Mucosa of descending colon (tissue), 3 donors: Measurements from ENCODE around the gene KCNIP1. TPM values are rescaled to one million over a fixed set of nuclear protein-coding genes. Genes with fewer than 3 reads are reported as not detected.

ENCODE experiments used
- ATAC-seq: fragments of 200-7000 bp; cut with Tn5 transposase; one replicate; pipeline ENCODE4 v1.9.1; 2020; ENCODE audit warnings: mild to moderate bottlenecking, moderate library complexity
- DNase-seq, 3 donors: peaks; one replicate each; pipeline ENCODE4 v3.0.0-alpha.2; 2020
- H3K36me3 ChIP-seq: fragments of 200-600 bp; one replicate; pipeline ENCODE4 v1.8.0; 2021; ENCODE audit warnings: low read depth, mild to moderate bottlenecking
- H3K4me1 ChIP-seq: fragments of 200-600 bp; one replicate; pipeline ENCODE4 v1.8.0; 2021; ENCODE audit warnings: low read depth, mild to moderate bottlenecking
- H3K4me3 ChIP-seq: fragments of 200-600 bp; one replicate; pipeline ENCODE4 v1.8.0; 2021; ENCODE audit warnings: mild to moderate bottlenecking
- H3K9me3 ChIP-seq: fragments of 200-600 bp; one replicate; pipeline ENCODE4 v1.8.0; 2021; ENCODE audit warnings: mild to moderate bottlenecking
- intact Hi-C, 2 donors: fragments of 100-400 bp; cut with DNase I in 1 of 2; cut with micrococcal nuclease in 1 of 2; formaldehyde crosslinking; loops; one replicate each; pipeline versions ENCODE4 v1.11.0 to v1.11.1; 2022; cut with DNase I, micrococcal nuclease
- total RNA-seq, 3 donors: library from RNA; stranded (reverse); fragmentation: NEBNext Ultra II Directional in 2 of 3; extraction: Animal tissue kit (Norgen Biotek cat#: 25700) in 2 of 3; gene quantifications; one replicate each; pipeline versions ENCODE4 v1.2.1 to v1.2.4, GENCODE V29; 2021 to 2023
- TF ChIP-seq, protein P1 (sequence below): fragments of 200-600 bp; IDR thresholded peaks from one replicate; pipeline ENCODE4 v1.8.0; 2022; ENCODE audit warnings: antibody characterized with exemption, mild to moderate bottlenecking
- donor health status: DM: no; HTN: no; CAD: no; lungs with moderate emphysema.
- donor health status: DM: no; HTN: no; CAD: no.
- donor health status: DM: no; HTN: yes; CAD: no.

The KCNIP1 gene
- total RNA-seq, 3 donors from 2014 or later, result 0.79 TPM; not detected in 2

DNA sequence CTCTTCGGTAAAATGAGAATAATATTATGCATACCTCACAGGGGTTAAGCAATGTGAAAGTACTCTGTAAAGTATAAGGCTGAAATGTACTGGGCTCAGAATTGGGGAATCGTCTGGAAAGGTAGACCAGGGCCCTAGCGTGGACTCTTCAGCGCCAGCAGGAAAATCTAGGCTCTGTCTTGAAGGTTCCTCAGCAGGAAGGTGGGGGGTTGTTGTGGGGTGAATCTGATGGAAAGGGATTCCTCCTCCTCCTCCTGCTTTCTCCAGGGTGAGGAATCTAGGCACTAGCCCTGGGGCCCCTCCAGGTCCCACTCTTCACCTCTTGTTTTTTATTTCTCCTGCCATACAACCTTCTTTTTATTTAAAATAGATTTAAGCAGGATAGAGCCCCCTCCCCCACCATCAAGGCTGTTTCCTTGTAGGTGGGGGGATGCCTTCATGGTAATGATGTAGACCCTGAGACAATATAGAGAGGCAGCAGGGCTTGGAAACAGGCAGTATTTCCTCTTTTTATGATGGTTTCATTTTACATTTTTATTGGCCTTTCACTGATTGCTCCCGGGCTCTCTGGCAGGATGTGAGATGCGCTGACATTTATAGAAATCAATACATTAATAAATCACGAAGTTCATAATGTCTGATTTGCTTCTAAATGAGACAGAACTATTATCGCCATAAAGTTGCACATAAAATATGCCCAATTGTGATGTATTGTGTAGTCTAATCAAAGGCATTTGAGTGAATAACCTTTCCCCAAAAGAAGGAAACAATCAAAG, 200.8 kb downstream of the KCNIP1 start:
- intact Hi-C loops, result no loop called here
- Histone ChIP-seq H3K4me1 (no peaks in the 10 kb centered on the region), H3K36me3 (no peaks in the 10 kb centered on the region), H3K9me3 (no peaks in the 10 kb centered on the region), H3K4me3 (no peak overlapping the region)
- ATAC-seq, result no peak
- TF ChIP-seq, protein P1, sequence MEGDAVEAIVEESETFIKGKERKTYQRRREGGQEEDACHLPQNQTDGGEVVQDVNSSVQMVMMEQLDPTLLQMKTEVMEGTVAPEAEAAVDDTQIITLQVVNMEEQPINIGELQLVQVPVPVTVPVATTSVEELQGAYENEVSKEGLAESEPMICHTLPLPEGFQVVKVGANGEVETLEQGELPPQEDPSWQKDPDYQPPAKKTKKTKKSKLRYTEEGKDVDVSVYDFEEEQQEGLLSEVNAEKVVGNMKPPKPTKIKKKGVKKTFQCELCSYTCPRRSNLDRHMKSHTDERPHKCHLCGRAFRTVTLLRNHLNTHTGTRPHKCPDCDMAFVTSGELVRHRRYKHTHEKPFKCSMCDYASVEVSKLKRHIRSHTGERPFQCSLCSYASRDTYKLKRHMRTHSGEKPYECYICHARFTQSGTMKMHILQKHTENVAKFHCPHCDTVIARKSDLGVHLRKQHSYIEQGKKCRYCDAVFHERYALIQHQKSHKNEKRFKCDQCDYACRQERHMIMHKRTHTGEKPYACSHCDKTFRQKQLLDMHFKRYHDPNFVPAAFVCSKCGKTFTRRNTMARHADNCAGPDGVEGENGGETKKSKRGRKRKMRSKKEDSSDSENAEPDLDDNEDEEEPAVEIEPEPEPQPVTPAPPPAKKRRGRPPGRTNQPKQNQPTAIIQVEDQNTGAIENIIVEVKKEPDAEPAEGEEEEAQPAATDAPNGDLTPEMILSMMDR, result no peak
- no peak for DNase-seq

DNA sequence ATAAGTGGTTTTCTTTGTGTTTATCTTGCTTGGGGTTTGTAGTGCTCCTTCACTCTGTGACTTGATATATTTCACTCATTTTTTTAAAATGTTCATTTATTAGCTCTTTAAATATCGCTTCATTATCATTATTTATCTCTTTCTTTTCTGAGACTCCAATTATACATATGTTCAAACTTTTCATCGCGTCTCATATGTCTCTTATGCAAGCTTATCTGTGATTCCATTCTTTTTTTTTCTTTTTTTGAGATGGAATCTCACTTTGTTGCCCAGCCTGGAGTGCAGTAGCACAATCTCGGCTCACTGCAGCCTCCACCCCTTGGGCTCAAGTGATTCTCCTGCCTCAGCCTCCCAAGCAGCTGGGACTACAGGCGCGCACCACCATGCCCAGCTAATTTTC, 205.8 kb downstream of the KCNIP1 start:
- no peak for DNase-seq
- H3K4me1 ChIP-seq, result no peaks in the 10 kb centered on the region
- H3K9me3 ChIP-seq, result no peaks in the 10 kb centered on the region
- intact Hi-C loops, result no loop called here
- no peak for ATAC-seq
- no peaks in the 10 kb centered on the region for H3K36me3 ChIP-seq
- no peak overlapping the region for H3K4me3 ChIP-seq
- TF ChIP-seq, protein P1, result no peak

DNA sequence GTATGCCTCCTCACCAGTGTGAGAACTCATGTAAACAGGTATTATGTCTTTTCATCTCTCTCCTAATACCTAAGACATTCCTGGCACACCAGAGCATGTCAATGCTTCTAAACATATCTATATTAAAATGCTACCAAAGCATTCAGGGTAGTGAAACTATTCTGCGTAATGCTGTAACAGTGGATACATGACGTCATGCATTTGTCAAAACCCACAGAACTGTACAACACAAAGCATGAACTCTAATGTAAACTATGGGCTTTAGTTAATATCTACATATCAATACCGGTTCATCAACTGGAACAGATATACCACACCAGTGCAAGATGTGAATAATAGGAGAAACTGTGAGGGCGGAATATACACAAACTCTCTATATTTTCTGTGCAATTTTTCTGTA, 207.5 kb downstream of the KCNIP1 start:
- ATAC-seq (no peak), DNase-seq (no peak)
- Histone ChIP-seq H3K36me3 (no peaks in the 10 kb centered on the region), H3K4me1 (no peaks in the 10 kb centered on the region), H3K9me3 (no peaks in the 10 kb centered on the region), H3K4me3 (no peak overlapping the region)
- intact Hi-C loops, result no loop called here
- TF ChIP-seq, protein P1, result no peak

DNA sequence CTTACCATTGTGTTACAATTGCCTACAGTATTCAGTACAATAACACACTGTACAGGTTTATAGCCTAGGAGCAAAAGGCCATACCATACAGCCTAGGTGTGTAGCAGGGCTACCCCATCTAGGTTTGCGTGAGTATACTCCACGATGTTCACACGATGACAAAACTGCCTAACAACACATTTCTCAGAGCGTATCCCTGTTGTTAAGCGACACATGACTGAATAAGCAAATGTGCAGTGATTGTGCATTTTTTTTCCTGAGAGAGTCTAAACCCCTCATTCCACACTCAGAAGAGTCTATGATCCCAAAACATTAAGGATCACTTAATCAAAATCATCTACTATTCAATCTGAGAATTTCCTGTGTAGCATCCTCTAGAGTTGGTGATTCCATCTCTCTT, 211.3 kb downstream of the KCNIP1 start:
- no peak overlapping the region for H3K4me3 ChIP-seq
- H3K9me3 ChIP-seq, result no peaks in the 10 kb centered on the region
- H3K4me1 ChIP-seq, result no peaks in the 10 kb centered on the region
- H3K36me3 ChIP-seq, result no peaks in the 10 kb centered on the region
- DNase-seq, result no peak
- intact Hi-C loops, result no loop called here
- no peak for ATAC-seq
- TF ChIP-seq, protein P1, result no peak

DNA sequence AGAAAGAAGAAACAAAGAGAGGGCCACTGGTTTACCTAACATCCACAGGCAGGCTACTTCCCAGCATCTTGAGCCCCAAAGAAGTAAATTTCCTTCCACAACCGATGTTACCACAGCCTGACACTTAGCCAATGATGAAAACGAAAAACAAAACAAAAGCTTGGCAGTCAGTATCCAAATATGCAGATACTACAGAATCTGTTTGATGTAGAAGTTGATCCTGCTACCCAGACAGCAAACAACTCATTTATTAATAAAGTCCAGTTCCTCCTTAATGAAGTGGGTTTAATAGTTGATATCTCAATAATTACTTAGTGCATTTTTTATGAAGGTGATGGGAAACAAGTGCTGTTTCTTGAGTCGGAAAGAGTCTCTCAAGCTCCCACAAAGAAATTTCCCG, 212.6 kb downstream of the KCNIP1 start:
- DNase-seq, result no peak
- TF ChIP-seq, protein P1, result no peak
- no peaks in the 10 kb centered on the region for H3K9me3 ChIP-seq
- H3K4me3 ChIP-seq, result no peak overlapping the region
- intact Hi-C loops, result no loop called here
- no peaks in the 10 kb centered on the region for H3K4me1 ChIP-seq
- no peaks in the 10 kb centered on the region for H3K36me3 ChIP-seq
- no peak for ATAC-seq
